CD4-positive, alpha-beta T cell treated with Interleukin-15 for 1 hour (primary cell): Measurements from ENCODE around the gene PPP2R2C.

Source experiments
- DNase-seq: peaks from one replicate; pipeline ENCODE4 v3.0.0-alpha.2; 2020

The PPP2R2C gene

DNA sequence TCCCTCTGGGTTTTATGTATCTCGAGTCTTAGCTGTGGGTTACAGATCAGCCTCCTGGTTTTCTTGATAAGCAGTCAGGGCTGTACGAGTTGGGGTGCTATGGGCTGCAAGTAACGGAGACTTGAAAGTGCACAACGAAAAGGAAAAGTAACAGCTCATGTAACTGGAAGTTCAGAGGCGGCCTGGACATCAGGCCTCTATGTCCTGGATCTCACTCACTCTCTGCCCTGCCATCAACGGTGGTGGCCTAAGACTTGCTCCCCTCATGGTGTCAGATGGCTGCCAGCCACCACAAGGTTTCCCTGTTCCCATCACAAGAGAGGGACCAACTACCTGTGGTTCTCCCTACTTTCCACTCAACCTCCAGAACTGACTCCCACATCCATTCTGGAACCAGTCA lies 4.8 kb downstream of the PPP2R2C start:
- DNase-seq = no peak

DNA sequence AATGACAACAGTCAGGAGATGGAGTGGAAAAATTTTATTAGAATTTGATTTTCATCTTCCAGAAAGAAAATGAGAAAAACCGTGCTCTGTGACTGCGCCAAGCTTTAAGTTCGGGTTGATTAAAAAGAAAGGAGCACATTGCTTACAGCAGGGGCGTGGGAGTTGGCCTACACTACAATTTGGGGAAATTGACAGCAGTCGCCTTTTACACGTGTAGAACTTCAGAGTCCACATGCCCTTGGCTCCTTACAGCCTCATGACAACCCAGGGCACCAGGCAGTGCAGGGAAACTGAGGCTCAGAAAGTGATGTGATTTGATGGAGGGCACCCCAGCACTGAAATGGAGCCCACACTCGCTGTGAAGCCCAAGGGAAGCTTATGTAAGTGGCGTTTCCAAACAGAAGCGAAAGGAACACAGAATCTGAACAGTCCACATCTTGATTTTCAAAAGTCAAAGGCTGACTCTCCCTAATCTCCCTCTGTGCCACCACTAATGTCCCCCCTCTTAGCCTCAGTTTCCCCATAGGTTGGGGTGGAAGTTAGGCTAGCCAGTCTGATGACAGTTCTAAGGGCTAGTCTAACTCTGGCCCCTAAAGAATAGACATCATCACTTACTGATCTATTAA lies 5.5 kb downstream of the PPP2R2C start:
- no peak for DNase-seq

DNA sequence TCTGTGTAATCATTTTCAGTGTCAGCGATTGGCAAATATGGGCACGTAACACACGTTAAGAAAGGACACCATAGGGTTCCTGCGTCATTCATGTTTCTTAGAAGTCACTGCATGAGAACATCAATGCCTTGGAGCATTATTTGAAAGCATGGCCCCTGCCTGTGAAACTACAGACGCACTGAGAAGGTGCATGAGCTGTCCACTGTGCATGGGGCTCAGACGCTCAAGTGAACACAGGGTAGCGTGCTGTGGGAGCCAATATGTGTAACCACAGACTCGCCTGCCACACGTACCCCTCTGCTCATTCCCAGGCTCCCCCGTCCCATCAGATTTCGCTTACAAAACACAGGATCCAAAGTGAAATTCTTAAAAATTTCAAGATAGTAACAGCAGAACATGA lies 6.5 kb downstream of the PPP2R2C start:
- DNase-seq = no peak

DNA sequence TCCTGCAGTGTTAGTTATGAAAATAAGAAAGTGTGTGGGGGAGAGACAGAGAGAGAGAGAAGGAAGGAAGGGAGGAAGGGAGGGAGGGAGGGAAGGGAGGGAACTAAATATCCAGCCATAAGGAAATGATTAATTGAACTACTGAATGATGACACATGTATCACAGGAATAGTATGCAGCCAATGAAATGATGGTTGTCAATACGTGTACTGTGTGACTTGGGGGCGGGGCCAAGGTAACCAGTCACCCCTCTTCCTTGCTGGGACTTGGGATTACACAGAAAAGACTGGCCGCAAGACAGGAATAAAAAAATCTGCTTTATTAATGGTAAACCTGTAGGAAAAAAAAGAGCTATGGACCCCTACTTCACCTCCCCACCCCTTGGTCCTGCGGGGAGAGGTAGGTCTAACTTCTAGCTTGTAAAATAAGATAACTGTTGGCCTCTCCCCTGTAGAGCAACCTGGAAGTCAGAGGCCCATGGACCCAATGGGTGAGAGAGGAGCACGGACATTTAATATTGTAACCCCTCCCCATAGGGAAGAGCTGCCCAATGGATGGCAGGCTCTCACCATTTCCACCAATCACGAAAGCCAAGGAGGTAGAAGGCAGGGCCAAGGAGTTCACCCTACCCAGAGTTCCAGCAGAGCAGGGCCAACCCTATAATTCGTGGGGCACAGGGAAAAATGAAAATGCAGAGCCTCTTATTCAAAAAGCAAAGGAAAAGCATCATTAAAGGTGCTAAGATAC lies 7.4 kb downstream of the PPP2R2C start:
- no peak for DNase-seq

DNA sequence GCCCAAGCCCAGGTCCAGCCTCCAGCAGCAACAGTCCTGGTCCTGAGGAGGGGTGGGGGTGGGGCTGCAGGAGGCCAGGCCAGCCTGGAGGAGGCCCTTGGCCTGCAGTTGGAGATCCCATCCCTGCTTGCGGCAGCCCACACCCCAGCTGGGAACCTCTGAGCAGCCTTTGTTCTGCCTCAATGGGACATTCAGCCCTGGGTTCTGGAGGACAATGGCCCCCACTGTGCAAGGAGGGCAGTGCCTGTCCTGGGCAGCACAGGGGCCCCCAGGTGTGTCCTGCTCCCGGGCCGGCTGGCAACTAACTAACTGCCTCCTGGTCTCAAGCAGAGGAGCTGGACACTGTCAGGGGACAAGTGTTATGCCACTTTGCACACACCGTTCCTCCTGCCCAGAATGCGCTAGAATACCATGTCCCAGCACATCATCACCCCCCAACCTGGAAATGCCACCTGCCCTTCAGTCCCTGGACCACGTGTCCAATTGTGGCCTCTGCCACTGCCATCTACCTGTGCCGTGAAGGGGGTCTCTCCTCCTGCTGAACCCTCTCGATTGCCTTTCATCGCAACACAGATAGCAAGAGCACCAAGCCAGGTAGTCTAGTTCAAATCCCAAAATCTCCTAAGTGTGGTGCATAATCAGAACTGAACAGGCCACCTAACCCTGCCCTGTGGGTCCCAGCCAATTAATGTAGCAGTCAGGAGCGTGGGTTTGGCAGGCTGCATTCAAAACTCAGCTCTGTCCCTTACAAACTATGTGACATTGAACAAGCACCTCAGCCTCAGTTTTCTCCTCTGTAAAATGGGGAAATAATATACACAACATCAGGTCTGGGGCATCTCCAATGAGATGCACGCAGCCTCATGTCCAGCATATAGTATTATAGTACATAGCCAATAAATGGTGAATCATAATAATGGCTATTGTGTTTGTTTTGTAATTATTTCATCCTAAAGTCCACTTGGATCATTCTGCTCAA lies 8.8 kb downstream of the PPP2R2C start:
- DNase-seq = no peak

DNA sequence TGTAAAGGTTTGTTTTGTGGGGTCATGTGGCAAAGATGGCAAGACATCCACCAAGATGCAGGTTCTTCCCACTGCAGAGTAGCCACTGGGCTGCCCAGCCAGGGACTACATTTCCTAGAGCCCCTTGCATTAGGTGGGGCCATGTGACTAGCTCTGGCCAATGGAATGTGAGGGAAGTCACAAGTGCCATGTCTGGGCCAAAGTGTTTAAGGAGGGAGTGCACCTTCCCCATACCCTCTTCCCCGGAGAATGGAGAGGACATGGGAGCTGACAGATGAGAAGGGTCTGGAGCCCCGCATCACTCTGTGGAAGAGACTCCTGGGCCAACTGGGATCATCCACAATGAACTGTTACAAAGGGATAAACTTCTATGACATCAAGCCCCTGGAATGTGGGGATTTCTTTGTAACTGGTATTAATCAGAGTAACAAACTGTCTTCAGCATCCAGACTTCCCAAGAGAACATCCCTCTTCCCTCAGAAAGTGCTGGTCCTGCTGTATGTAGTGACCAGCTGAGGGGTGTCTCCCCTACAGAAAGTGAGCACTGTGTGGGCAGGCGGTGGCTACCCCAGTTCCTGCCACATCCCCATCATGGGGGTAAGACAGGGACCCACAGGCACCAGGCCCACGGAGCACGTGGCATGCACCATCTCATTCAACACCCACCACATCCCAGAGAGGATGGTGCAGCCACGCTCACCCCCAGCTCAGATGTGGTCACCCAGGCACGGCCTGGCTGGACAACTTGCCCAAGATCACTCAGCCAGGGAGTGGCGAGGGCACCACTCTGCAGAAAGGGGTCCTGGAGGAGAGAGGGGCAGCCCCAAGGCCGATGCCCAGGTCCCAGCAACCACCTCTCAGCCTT lies 10.9 kb downstream of the PPP2R2C start:
- no peak for DNase-seq

DNA sequence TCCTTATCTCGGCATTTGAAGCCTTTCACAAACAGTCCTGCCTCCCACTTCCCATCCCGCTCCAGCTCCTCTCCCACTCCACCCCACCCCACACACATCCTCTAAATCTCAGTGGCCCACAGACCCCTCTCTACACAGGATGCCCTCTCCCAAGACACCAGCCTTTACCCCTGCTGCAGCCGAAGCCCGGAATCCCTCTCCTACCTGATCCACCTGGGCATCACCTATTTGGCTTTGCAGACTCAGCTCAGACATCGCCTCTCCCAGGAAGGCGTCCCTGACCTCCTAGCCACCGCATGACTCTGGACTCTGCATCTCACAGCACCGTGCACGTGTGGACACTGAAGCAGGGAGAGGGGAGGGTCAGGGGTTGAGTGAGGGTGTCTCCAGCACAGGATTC lies 11.5 kb downstream of the PPP2R2C start:
- DNase-seq = no peak

DNA sequence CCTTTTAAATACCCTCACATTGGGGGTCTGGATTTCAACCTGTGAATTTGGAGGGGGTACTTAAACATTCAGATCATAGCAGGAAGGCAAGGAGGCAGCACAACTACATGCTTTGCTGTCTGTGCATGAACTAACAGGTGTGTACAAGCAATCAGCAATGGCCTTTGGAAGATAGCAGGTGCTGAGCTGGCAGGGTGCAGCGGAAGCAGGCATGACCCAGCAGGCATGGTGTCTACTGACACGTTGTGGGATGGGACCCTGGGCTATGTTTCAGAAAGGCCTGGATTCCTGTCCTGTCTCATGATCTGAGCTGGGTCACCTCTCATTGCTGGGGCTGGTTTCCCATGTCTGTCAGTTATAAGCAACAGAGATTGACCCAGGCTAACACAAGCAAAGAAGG lies 13.9 kb downstream of the PPP2R2C start:
- DNase-seq = no peak

DNA sequence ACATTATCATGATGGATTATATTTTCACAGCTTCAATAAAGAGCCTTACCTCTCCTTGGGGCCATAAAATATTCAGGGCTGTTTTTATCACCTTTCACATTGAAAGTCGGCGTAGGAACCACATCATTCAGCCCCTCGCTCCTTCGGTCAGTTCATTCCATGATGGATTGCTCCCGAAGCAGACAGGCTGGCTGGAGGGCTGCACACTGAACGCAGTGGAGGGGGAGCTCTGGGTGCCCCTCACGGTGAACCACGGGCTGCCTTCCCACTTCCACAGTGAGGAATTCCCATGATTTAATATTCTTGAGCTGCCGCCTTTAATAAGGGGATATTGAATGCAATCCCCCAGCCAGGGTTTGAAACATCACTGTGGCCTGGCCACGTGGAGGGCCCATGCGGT lies 16.0 kb downstream of the PPP2R2C start:
- no peak for DNase-seq

DNA sequence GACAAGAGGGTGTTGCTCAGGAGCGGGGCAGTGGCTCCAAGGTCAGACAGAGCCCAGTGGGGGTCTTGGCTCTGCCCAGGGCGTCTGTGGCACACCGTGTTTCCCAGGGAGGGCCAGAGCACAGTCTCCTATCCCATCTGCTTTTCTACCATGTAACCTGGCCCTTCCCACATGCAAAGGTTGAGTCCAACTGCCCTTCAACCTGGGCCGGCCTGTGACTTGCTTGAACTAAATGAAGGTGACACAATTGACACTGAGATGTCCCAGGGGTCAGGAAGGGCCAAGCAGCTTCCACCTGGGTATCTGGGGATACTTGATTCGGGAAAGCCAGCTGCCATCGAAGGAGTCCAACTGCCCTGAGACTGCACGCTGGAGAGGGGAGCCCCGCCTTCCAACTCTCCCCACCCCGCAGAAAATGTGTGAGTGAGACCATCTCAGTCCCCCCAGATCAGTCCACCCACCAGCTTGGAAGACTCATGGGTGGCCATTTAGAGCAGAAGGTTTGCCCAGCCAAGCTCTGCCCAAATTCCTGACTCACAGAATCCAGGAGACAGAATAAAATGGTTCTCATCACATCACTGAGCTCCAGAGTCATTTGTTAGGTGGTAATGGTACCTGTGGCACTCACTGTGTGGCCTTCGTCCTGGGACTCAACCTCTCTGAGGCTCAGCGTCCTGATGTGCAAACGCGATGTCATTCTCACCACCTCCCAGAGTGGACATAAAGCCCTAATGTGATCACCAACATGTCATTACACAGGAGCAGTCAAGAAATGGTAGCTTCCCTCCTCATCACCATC lies 18.1 kb downstream of the PPP2R2C start:
- DNase-seq = no peak

DNA sequence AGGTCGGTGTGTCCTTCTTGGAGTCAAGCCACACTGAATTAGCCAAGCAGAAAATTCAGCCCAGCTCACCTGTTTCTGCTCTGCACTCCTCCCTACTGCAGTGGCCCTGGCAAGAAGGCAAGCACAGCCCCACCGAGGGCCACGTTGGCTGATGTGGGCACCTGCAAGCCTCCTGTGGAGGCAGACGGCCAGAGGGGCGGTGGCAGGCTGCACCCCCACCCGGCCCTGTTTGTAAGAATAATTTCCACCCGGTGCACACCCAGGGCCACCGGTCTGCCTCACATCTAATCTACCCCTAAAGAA lies 18.8 kb downstream of the PPP2R2C start:
- DNase-seq = no peak

DNA sequence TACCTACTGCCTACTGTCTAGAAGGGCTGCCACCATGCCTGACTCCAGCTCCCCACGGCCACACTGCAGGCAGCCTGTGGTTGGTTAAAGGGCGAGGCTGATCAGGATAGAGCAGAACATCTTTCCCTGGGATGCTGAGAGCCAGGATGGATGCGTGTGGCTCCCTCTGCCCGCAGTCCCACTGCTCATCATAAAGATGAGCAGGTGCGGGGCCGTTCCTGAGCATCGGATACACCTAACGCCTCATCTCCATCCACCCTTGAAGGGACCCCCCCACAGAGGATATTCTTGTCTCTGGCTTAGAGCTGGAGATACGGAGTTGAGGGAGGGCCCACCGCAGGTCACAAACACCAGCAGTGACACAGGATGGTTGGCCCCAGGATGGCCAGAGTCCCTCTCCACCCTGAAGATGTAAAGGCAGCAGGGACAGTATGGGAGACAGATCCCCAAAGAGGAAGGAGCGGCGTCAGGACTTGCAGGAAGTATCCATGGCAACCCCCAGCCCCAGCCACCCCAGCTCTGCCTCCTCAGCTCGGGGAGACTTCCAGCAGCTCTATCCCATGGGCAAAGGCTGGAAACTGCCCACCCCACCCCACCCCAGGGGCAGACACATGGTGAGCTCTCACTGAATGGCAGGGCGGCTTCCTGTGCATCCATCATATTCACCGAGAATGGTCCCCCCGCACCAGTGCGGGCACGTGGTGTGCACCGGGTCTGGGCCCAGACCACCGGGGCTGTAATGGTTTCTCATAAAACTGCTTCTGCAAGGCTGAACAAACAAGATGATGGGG lies 19.3 kb downstream of the PPP2R2C start:
- DNase-seq = no peak

DNA sequence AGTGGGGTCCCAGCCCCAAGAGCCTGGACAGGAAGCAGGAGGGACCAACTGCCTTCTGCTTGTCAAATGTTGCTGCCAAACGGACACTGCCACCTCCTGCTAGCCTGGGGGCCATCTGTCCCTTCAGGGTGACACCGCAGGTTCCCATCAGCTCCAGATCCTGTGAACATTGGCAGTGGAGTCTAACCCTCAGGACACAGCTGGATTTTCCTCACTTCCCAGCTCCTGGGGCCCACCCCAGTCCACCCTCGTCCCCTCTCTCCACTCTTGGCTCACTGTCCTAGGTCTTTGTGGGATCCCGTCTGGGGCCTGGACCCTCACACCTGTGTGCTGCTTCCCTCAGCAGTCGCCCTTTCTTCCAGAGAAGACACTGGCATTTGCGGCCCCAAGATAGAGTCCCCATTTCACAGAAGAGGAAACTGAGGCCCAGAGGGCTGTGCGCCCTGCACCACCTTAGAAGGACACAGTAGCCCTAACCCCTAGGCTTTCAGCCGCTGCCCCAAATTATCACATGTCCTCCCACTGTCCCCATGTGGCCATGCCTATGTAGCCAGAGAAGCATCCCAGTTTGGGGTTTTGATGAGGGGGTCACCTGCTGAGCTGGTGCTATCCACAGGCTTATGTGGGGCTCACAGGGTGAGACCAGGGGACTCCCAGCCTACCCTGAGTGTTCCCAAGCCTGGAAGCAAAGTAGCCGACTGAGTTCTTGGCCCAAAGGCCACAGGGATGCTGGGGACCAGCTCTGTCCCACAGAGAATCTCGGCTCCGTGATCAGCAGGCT lies 20.1 kb downstream of the PPP2R2C start:
- no peak for DNase-seq

DNA sequence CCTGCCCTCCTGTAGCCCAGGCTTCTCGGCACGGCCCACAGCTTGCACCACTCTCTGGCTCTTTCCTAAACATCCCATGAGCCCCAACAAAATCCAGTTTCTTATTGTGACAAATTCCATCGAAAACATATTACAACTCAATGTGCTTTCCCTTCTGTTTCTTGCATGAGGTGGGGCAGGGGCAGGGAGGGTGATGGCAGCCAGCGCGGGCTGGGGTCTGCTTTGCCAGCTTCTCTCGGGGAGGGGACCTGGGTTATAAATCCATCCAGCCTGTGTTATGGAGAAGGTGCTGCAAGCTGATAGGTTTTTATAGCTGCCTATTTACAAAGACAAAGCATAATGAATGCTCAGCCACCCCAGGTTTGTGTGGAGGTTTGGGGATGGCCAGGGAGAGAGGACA lies 21.1 kb downstream of the PPP2R2C start:
- no peak for DNase-seq

DNA sequence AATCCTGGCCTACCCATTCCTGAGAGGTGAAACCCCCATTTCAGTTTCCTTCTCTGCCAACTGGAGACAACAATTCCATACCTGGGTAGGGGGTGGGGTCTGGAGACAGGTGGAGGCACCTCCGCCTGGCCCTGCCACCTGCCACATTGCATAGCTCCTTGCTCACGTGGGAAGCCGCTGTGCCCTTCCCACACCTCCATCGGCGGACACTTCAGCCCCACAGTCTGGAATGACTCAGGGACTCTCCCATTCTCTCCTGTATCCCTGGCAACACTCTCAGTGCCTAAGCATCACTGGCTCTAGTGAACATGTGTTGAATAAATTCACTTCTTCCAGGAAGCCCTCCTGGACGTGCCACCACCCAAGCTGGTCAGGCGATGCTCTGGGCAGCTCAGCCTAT lies 21.7 kb downstream of the PPP2R2C start:
- no peak for DNase-seq

DNA sequence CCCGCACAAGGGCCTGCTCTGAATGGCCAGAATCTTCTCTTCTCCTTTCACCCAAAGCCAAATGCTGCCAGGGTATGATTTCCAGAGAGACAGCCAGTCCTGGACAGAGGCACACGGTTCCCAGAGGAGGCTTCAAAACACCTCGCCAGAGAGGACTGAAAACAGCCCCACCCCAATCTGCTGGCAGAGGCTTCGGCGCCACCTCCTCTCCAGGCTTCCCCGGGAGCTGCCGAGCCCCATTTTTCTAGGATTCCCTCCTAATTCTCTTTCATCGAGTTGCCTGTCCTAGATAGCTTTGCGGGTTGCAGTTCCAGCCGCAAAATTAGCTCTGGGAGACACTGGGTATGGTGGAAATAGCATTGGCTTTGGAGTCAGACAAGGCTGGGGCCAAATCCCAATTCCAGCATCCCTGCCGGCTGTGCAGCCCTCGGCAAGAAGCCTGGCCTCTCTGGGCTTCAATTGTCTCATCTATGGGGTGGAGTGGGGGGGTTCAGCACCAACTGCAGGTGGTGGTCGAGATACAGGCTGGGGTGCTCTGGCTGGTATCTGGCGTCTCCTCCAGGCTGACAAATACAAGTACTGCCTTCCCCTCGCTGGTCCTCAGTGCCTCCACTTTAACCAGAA lies 22.6 kb downstream of the PPP2R2C start:
- no peak for DNase-seq

DNA sequence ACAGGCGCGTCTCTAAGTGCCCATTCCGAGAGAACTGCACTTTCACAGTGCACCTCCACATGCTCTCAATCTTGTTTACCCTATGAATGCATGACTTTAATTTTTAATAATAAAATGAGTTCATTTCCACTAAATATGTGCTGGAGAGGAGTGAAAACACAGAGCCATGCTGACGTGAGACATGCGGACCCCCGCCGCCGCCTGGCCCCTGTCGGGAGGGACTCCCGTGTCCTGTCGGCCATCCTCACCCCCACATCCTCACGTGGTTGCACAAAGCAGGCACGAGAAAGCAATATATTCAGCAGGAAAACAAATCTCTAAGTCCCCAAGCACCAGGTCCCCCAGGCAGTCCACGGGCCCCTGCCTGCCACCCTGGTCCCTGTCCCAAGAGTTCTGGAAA lies 23.1 kb downstream of the PPP2R2C start:
- DNase-seq = no peak

DNA sequence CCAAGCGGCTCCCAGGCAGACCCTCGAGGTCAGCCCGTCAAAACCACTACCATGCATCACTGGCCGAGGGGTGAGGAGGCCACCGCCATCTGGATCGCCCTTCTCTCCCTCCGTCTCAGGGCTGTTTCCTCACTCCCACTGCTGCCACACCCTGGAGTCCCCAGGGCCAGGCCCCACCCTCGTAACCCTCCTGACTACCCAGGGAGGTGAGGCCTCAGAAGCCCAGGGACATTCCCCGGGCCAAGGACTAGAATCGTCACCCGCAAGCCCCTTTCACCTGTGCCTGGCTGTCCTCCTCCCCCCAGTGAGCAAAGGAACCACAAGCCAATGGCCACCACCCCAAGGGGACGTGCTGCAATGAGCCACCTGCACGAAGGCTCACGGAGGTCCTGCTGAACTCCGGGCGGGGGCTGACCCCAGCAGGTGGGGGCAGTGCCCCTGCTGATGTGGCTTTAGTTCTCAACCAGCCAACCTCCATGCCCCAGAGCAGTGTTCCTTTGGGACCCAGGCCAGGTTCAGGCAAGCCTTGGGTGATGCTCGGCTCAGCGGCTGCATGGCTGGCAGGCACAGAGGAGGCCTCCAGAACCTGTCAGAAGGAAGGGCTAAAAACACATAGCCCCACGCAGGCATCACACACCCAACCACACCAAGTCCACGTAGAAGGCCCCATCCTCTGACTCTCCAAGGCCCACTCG lies 23.8 kb downstream of the PPP2R2C start:
- no peak for DNase-seq

DNA sequence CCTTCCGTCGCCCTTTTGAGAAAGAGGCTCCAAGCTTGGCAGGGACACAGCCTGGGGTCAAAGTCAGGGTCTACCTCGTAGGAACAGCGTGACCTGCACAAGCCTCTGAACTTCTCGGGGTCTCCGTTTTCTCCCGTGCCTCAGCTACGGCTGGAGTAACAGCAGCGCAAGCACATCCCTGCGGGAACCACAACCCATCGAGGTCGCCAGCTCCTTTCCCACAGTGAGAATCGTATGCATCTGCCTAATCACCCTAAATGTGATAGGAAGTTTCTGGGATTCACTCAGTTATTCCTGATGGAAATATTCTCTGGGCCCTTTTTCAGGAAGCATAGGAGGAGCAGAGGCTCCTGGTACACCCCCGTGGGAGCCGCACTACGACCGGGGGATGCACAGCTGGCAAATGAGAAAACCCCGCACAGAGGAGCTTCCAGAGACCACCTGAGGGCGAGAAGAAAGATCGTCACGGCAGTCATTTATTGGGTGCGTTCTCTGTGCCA lies 24.7 kb downstream of the PPP2R2C start:
- DNase-seq = no peak
